Thoracic aorta (tissue), 2 donors: ENCODE measurements around the gene TOE1. TPM values are rescaled to one million over a fixed set of nuclear protein-coding genes. Genes with fewer than 3 reads are reported as not detected.
A peak's percentile ranks its signal among the peaks of the same experiment; 100 is the strongest.

ENCODE experiments used
- ATAC-seq: fragments of 150-250 bp; one replicate; pipeline ENCODE4 v1.8.0; 2017; ENCODE audit warnings: low read depth; ENCODE audit not compliant: insufficient number of reproducible peaks, low FRiP score
- DNase-seq: peaks from one replicate; pipeline ENCODE4 v3.0.0-alpha.2; 2020; ENCODE audit warnings: low spot score
- H3K27ac ChIP-seq, 2 donors: fragments of 200-600 bp; sonication (generic); 1 replicate in 1 of 2; 2 replicates in 1 of 2; pipeline ENCODE4 v1.5.1; 2016; ENCODE audit warnings: mild to moderate bottlenecking in 2 of 2, moderate library complexity in 2 of 2
- H3K27me3 ChIP-seq: fragments of 200-600 bp; sonication (generic); replicated peaks from 2 replicates; pipeline ENCODE4 v1.6.0; 2016; ENCODE audit warnings: mild to moderate bottlenecking; ENCODE audit not compliant: insufficient read depth
- H3K36me3 ChIP-seq: fragments of 200-600 bp; sonication (generic); one replicate; pipeline ENCODE4 v1.5.1; 2016
- H3K4me1 ChIP-seq, 2 donors: fragments of 200-600 bp; sonication (generic); 1 replicate in 1 of 2; 2 replicates in 1 of 2; pipeline versions ENCODE4 v1.5.1 to v1.6.0; 2016; ENCODE audit warnings: low read depth in 2 of 2, mild to moderate bottlenecking in 1 of 2; ENCODE audit not compliant: control insufficient read depth in 1 of 2
- H3K4me3 ChIP-seq: fragments of 200-600 bp; sonication (generic); 2 replicates; pipeline ENCODE4 v1.5.1; 2016; ENCODE audit warnings: mild to moderate bottlenecking
- H3K9me3 ChIP-seq: fragments of 200-600 bp; sonication (generic); 2 replicates; pipeline ENCODE4 v1.5.1; 2016
- total RNA-seq, 2 donors: library from RNA; depleted of rRNA; stranded (reverse); fragments of >200 nt; gene quantifications; one replicate each; pipeline versions ENCODE4 v1.1.0 to v1.2.3, GENCODE V29; 2016
- TF ChIP-seq, protein P1 (sequence below): fragments of 200-600 bp; sonication (generic); IDR thresholded peaks from one replicate; pipeline ENCODE4 v1.5.1; 2019; ENCODE audit warnings: antibody characterized with exemption

TOE1 gene
- total RNA-seq, 2 donors from 2014 or later, result 4.7 to 10.5 TPM

DNA sequence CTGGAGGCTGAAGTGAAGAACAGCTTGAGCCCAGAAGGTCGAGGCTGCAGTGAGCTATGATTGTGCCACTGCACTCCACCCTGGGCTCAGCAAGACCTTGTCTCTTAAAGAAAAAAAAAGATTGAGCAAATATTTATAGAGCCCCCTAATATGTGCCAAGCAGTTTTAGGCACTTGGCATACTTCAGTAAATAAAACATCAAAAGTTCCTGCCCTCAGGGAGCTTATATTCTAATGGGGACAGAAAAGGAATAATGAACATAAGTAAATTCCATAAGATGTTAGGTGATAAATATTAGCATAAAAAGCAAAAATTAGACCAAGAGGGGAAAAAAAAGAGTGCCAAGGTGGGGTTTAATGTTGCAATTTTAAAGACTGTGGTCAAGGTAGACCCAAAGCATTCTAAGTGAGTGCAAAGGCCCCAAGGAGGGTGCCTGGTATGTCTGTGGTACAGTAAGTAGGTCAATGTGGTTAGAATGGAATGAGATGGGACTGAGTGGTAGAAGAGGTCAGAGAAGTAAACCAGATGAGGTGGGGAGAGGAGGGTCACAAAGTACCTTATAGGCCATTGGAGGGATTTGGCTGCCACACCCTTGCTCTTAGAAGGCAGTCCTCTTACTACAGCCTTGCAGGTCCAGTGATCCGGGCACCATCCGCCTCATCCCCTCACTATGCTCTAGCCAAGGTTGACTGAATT is 2.2 kb upstream of the TOE1 start:
- no peaks in the 10 kb centered on the region for H3K27me3 ChIP-seq
- ATAC-seq, result no peak
- H3K4me3 ChIP-seq, result no peak overlapping the region
- DNase-seq, result no peak
- H3K4me1 ChIP-seq, result peaks cover 13 to 30% of the 10 kb centered on the region in 2 donors
- H3K36me3 ChIP-seq, result peaks cover 25% of the 10 kb centered on the region
- no peak overlapping the region for H3K27ac ChIP-seq
- TF ChIP-seq, protein P1, sequence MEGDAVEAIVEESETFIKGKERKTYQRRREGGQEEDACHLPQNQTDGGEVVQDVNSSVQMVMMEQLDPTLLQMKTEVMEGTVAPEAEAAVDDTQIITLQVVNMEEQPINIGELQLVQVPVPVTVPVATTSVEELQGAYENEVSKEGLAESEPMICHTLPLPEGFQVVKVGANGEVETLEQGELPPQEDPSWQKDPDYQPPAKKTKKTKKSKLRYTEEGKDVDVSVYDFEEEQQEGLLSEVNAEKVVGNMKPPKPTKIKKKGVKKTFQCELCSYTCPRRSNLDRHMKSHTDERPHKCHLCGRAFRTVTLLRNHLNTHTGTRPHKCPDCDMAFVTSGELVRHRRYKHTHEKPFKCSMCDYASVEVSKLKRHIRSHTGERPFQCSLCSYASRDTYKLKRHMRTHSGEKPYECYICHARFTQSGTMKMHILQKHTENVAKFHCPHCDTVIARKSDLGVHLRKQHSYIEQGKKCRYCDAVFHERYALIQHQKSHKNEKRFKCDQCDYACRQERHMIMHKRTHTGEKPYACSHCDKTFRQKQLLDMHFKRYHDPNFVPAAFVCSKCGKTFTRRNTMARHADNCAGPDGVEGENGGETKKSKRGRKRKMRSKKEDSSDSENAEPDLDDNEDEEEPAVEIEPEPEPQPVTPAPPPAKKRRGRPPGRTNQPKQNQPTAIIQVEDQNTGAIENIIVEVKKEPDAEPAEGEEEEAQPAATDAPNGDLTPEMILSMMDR, result no peak
- no peaks in the 10 kb centered on the region for H3K9me3 ChIP-seq

DNA sequence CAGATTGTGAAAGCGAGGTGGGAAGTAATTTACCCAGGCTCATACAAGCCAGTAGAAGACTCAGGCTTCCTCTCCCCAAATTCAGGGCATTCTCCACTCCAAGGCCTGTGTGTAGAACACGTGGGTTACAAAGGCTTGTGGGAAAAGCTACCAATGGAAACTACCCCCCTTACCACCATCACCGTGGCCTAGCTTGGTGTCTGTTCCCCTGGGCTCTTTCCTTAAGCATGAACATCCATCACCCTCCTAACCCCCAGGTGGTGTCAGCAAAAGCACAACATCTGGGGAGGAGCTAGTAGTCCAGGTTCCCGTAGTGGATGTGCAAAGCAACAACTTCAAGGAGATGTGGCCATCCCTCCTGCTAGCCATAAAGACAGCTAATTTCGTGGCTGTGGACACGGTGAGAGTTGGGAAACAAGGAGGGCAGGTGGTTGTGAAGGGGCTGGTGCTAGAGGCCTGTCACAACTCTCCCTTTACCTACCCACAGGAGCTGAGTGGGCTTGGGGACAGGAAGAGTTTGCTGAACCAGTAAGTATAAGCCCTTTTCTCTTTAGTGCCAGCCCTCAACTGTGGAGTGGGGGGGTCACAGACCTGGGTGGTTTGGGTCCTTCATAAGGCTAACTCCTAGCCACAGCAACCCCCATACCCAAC is 971 bp downstream of the TOE1 start:
- peaks cover 13 to 30% of the 10 kb centered on the region in 2 donors for H3K4me1 ChIP-seq
- H3K36me3 ChIP-seq, result peaks cover 24% of the 10 kb centered on the region
- no peak for DNase-seq
- H3K27ac ChIP-seq, result peak overlapping the region; percentile 98 to 100
- H3K27me3 ChIP-seq, result no peaks in the 10 kb centered on the region
- H3K4me3 ChIP-seq, result peak overlapping the region; percentile 94
- TF ChIP-seq, protein P1, result no peak
- peak; percentile 16 for ATAC-seq
- no peaks in the 10 kb centered on the region for H3K9me3 ChIP-seq

DNA sequence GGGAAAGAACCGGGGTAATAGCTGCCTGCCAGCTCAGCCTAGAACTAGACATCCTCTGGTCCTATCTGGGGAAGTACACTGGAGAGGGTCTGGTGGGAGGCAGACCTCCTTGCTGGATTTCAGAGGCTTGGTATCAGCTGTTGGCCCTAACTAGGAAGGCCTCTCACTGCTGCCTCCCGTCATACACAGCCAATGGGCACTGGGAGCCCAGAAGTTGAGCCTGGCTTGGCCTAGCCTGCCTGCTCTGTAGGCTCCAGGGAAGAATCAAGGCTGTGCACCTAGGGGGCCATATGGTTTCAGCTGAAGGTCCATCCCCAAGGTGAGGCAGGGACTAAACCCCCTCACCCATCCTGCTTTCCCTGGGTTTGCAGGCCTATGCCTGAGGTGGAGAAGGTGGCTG is 4.5 kb downstream of the TOE1 start:
- ATAC-seq, result no peak
- Histone ChIP-seq H3K4me3 (no peak overlapping the region), H3K9me3 (no peaks in the 10 kb centered on the region), H3K27ac (no peak overlapping the region), H3K4me1 (peaks cover 22 to 38% of the 10 kb centered on the region in 2 donors), H3K36me3 (peaks cover 24% of the 10 kb centered on the region), H3K27me3 (no peaks in the 10 kb centered on the region)
- TF ChIP-seq, protein P1, result no peak
- no peak for DNase-seq

DNA sequence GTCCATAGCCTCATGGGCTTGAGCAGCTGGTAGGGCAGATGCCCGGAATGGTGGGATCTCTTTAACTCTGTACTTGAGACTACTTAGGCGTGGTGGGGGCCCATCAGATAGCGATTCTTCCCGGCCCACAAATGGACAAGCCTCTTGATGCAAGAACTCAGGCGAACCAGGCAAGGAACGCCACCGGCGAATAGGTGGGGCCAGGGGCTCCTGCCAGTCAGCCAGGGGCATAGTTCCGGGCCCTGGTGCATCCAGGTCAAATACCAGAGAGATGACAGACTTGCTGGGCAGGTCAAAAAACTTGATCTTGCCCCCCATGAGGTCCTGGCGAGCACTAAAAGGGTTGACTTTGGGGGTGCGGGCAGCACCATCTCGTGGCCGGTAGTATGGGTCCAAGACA is 5.0 kb downstream of the TOE1 start:
- Histone ChIP-seq H3K27me3 (no peaks in the 10 kb centered on the region), H3K27ac (no peak overlapping the region), H3K4me3 (no peak overlapping the region), H3K4me1 (peaks cover 22 to 39% of the 10 kb centered on the region in 2 donors), H3K36me3 (peaks cover 24% of the 10 kb centered on the region), H3K9me3 (no peaks in the 10 kb centered on the region)
- no peak for ATAC-seq
- TF ChIP-seq, protein P1, result no peak
- no peak for DNase-seq

DNA sequence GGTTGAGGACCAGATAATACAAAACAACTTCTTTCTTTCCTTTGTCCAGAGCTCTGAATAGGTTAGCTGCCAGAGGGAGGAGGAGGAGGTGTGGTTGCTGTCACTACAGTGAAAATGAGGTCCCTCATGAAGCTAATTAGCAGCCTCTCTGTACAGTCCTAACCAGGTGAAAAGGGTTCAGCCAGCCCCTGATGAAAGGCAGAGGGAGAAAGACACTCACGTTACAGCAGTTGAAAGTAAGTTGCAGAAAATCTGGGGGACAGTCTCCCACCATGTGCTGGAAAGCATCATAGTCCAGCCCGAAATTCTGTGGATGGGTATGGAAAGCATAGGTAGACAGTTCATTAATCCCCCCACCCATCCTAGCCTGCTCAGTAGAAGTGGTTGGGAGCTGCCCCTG is 6.5 kb downstream of the TOE1 start:
- DNase-seq, result no peak
- Histone ChIP-seq H3K9me3 (no peaks in the 10 kb centered on the region), H3K4me1 (peaks cover 14 to 28% of the 10 kb centered on the region in 2 donors), H3K27me3 (no peaks in the 10 kb centered on the region), H3K27ac (no peak overlapping the region), H3K36me3 (peaks cover 24% of the 10 kb centered on the region), H3K4me3 (no peak overlapping the region)
- no peak for ATAC-seq
- TF ChIP-seq, protein P1, result no peak
